Breast epithelium (tissue), 4 donors: ENCODE data around the gene OSMR. TPM values are rescaled to one million over a fixed set of nuclear protein-coding genes. Genes with fewer than 3 reads are reported as not detected.

Experiments
- DNase-seq, 2 donors: peaks; one replicate each; pipeline ENCODE4 v3.0.0-alpha.2; 2019; ENCODE audit warnings: low spot score in 2 of 2
- H3K27ac ChIP-seq, 2 donors: fragments of 200-600 bp; sonication (generic) in 1 of 2; one replicate each; pipeline ENCODE4 v1.5.1; 2016 to 2019; ENCODE audit warnings: mild to moderate bottlenecking in 1 of 2
- H3K27me3 ChIP-seq, 2 donors: fragments of 200-600 bp; sonication (generic) in 1 of 2; one replicate each; pipeline versions ENCODE4 v1.5.1 to v1.6.0; 2017 to 2019; ENCODE audit warnings: control low read depth in 1 of 2, mild to moderate bottlenecking in 1 of 2
- H3K36me3 ChIP-seq: fragments of 200-600 bp; one replicate; pipeline ENCODE4 v1.5.1; 2019
- H3K4me1 ChIP-seq, 2 donors: fragments of 200-600 bp; sonication (generic); one replicate each; pipeline ENCODE4 v1.5.1; 2016 to 2019; ENCODE audit warnings: control low read depth in 1 of 2
- H3K4me3 ChIP-seq, 3 donors: fragments of 200-600 bp; sonication (generic); 1 replicate in 2 of 3; 2 replicates in 1 of 3; pipeline ENCODE4 v1.5.1; 2016 to 2019; ENCODE audit warnings: mild to moderate bottlenecking in 3 of 3, moderate library complexity in 2 of 3
- H3K9me3 ChIP-seq, 2 donors: fragments of 200-600 bp; sonication (generic) in 1 of 2; one replicate each; pipeline ENCODE4 v1.5.1; 2016 to 2019; ENCODE audit warnings: control low read depth in 1 of 2
- CTCF ChIP-seq, 3 donors: fragments of 450-650 bp; IDR thresholded peaks; one replicate each; pipeline ENCODE4 v1.5.1; 2016 to 2017; ENCODE audit warnings: antibody characterized with exemption in 3 of 3, mild to moderate bottlenecking in 3 of 3, moderate library complexity in 3 of 3
- POLR2A ChIP-seq: fragments of 450-650 bp; IDR thresholded peaks from one replicate; pipeline ENCODE4 v1.6.1; 2016; ENCODE audit warnings: antibody characterized with exemption, mild to moderate bottlenecking, moderate library complexity
- POLR2AphosphoS5 ChIP-seq, 3 donors: sonication (generic); formaldehyde crosslinking; IDR thresholded peaks; one replicate each; pipeline ENCODE4 v1.6.1; 2017; ENCODE audit warnings: antibody characterized with exemption in 3 of 3
- intact Hi-C: fragments of 100-400 bp; cut with DNase I; formaldehyde crosslinking; loops from one replicate; pipeline ENCODE4 v1.15.1; 2023; ENCODE audit warnings: low total_unique reads
- total RNA-seq, 3 donors: library from RNA; depleted of rRNA; stranded (reverse); fragments of >200 nt; gene quantifications; one replicate each; pipeline ENCODE4 v1.1.0, GENCODE V29; 2016

Gene OSMR
- total RNA-seq, 3 donors from 2014 or later = 32.2 to 121 (median 54.0) TPM

GRCh38 chr5:38921174-38921573, 75.4 kb downstream of the OSMR start:
- no peak overlapping the region for H3K4me3 ChIP-seq
- intact Hi-C loops = no loop called here
- no peaks in the 10 kb centered on the region for H3K9me3 ChIP-seq
- no peak for DNase-seq
- H3K4me1 ChIP-seq = no peaks in the 10 kb centered on the region
- no peak overlapping the region for H3K27ac ChIP-seq
- TF ChIP-seq POLR2AphosphoS5 (IDR thresholded peaks at IDR 0.05) = no peak
- H3K36me3 ChIP-seq = peaks cover 5% of the 10 kb centered on the region
- H3K27me3 ChIP-seq = no peaks in the 10 kb centered on the region

GRCh38 chr5:38922199-38922598, 76.4 kb downstream of the OSMR start:
- peaks cover 5% of the 10 kb centered on the region for H3K36me3 ChIP-seq
- intact Hi-C loops = no loop called here

GRCh38 chr5:38923661-38924451, 78.0 kb downstream of the OSMR start:
- intact Hi-C loops = loop anchor here (2.0 kb wide), 1 partner anchor 77 kb away; the partner anchor contains the start of gene OSMR
- DNase-seq = no peak
- Histone ChIP-seq H3K36me3 (no peaks in the 10 kb centered on the region), H3K4me3 (no peak overlapping the region), H3K9me3 (no peaks in the 10 kb centered on the region), H3K27me3 (no peaks in the 10 kb centered on the region), H3K4me1 (no peaks in the 10 kb centered on the region), H3K27ac (peak overlapping the region; percentile 18 to 57)
- TF ChIP-seq POLR2AphosphoS5 (IDR thresholded peaks at IDR 0.05) = peak in 1 of 3 donors; percentile 46
- no peak for TF ChIP-seq CTCF (IDR thresholded peaks at IDR 0.05)
- no peak for TF ChIP-seq POLR2A

More at GRCh38 chr5:38922199-38922598, 76.4 kb downstream of the OSMR start:
- peak overlapping the region in 1 of 2 donors; percentile 16 for H3K27ac ChIP-seq
- H3K27me3 ChIP-seq = no peaks in the 10 kb centered on the region
- no peak for DNase-seq
- H3K4me3 ChIP-seq = no peak overlapping the region
- H3K9me3 ChIP-seq = no peaks in the 10 kb centered on the region
- TF ChIP-seq POLR2A (no peak), CTCF (IDR thresholded peaks at IDR 0.05) (peak in 2 of 3 donors; percentile 44 to 60)
- no peaks in the 10 kb centered on the region for H3K4me1 ChIP-seq

- TF ChIP-seq POLR2AphosphoS5 (IDR thresholded peaks at IDR 0.05) (no peak), CTCF (IDR thresholded peaks at IDR 0.05) (no peak), POLR2A (no peak)
- Histone ChIP-seq H3K27me3 (no peaks in the 10 kb centered on the region), H3K27ac (peak overlapping the region in 1 of 2 donors; percentile 42), H3K4me1 (no peaks in the 10 kb centered on the region), H3K4me3 (no peak overlapping the region), H3K9me3 (no peaks in the 10 kb centered on the region), H3K36me3 (no peaks in the 10 kb centered on the region)
- intact Hi-C loops = loop anchor here (2.0 kb wide), 1 partner anchor 79 kb away; the partner anchor contains the start of gene OSMR
- no peak for DNase-seq
Observed at GRCh38 chr5:38925154-38925925, 79.5 kb downstream of the OSMR start.

- Histone ChIP-seq H3K9me3 (no peaks in the 10 kb centered on the region), H3K36me3 (no peaks in the 10 kb centered on the region), H3K27me3 (no peaks in the 10 kb centered on the region), H3K4me1 (no peaks in the 10 kb centered on the region), H3K4me3 (no peak overlapping the region), H3K27ac (peak overlapping the region in 1 of 2 donors; percentile 4)
- intact Hi-C loops = no loop called here
- TF ChIP-seq POLR2A (no peak), POLR2AphosphoS5 (IDR thresholded peaks at IDR 0.05) (no peak), CTCF (IDR thresholded peaks at IDR 0.05) (no peak)
- no peak for DNase-seq
Observed at GRCh38 chr5:38926121-38926520, 80.3 kb downstream of the OSMR start.
